SU-DHL-6 (cell line): ENCODE data around the gene STRIP2.

Source experiments
- H2AFZ ChIP-seq: fragments of 200-600 bp; sonication (generic); 2 replicates; pipeline ENCODE4 v1.6.1; 2014; ENCODE audit warnings: low read depth, mild to moderate bottlenecking, moderate library complexity, mixed read lengths, antibody characterized with exemption, low read length; ENCODE audit not compliant: severe bottlenecking
- H3F3A ChIP-seq: fragments of 200-600 bp; shearing (Covaris generic); 2 replicates; pipeline ENCODE4 v1.6.0; 2016; ENCODE audit warnings: antibody characterized with exemption, mild to moderate bottlenecking; ENCODE audit not compliant: insufficient read depth
- H3K27ac ChIP-seq: fragments of 200-600 bp; sonication (generic); 2 replicates; pipeline ENCODE4 v1.5.1; 2016; ENCODE audit warnings: low read depth, mild to moderate bottlenecking, low read length, moderate library complexity, mixed read lengths
- H3K27me3 ChIP-seq: fragments of 200-600 bp; sonication (generic), shearing (Covaris generic); 2 replicates; pipeline ENCODE4 v1.6.0; 2014; ENCODE audit warnings: mild to moderate bottlenecking, low read length
- H3K36me3 ChIP-seq: fragments of 200-600 bp; sonication (generic); 2 replicates; pipeline ENCODE4 v1.6.1; 2014; ENCODE audit warnings: mild to moderate bottlenecking, low read length, mixed read lengths
- H3K4me2 ChIP-seq: fragments of 300-600, 200-600 bp; shearing (Covaris generic), sonication (generic); 2 replicates; pipeline ENCODE4 v1.6.0; 2014; ENCODE audit warnings: low read length, low read depth, mild to moderate bottlenecking; ENCODE audit not compliant: poor library complexity, severe bottlenecking
- H3K4me3 ChIP-seq: fragments of 200-600 bp; sonication (generic); 2 replicates; pipeline ENCODE4 v1.5.1; 2014; ENCODE audit warnings: antibody characterized with exemption, low read length, mild to moderate bottlenecking, mixed read lengths; ENCODE audit not compliant: insufficient read depth, poor library complexity, severe bottlenecking
- H3K79me2 ChIP-seq: fragments of 200-600 bp; sonication (generic); 2 replicates; pipeline ENCODE4 v1.6.1; 2014; ENCODE audit warnings: mild to moderate bottlenecking, low read length, moderate library complexity; ENCODE audit not compliant: insufficient read depth
- H3K9ac ChIP-seq: fragments of 200-600 bp; sonication (generic); 2 replicates; pipeline ENCODE4 v1.7.0; 2014; ENCODE audit warnings: mild to moderate bottlenecking, low read length
- H3K9me2 ChIP-seq: fragments of 200-600 bp; sonication (generic); replicated peaks from 2 replicates; pipeline ENCODE4 v1.6.1; 2014; ENCODE audit warnings: low read length; ENCODE audit not compliant: insufficient read depth
- H3K9me3 ChIP-seq: fragments of 200-600 bp; sonication (generic); 2 replicates; pipeline ENCODE4 v1.6.1; 2014; ENCODE audit warnings: low read length, mixed read lengths; ENCODE audit not compliant: insufficient read depth
- H4K20me1 ChIP-seq: fragments of 200-600 bp; sonication (generic); 2 replicates; pipeline ENCODE4 v1.6.1; 2014; ENCODE audit warnings: low read depth, mild to moderate bottlenecking, antibody characterized with exemption, low read length, moderate library complexity, mixed read lengths
- EZH2phosphoT487 ChIP-seq: fragments of 200-600 bp; sonication (generic), shearing (Covaris generic); conservative IDR thresholded peaks from 2 replicates; pipeline ENCODE4 v1.6.1; 2018; ENCODE audit warnings: mild to moderate bottlenecking, antibody characterized with exemption, low read length, moderate library complexity, mixed read lengths
- TF ChIP-seq, protein P1 (sequence below): fragments of 200-600 bp; sonication (generic); IDR thresholded peaks from one replicate; pipeline ENCODE4 v1.5.1; 2017; ENCODE audit warnings: antibody characterized with exemption, mild to moderate bottlenecking, low read length, moderate library complexity; ENCODE audit not compliant: insufficient read depth, poor library complexity, severe bottlenecking

The STRIP2 gene

DNA sequence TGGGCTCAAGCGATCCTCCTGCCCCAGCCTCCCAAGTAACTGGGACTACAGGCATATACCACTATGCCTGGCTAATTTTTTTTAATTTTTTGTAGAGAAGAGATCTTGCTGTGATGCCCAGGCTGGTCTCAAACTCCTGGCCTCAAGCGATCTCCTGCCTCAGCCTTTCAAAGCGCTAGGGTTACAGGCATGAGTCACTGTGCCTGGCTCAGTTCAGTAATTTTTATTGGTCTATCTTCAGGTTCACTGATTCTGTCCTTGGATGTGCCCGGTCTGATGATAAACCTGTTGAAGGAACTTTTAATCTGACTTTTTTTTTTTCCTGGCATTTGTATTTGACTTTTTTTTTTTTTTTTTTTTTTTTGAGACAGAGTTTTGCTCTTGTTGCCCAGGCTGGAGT, 40.1 kb upstream of the STRIP2 start:
- Histone ChIP-seq H3K27me3 (no peaks in the 10 kb centered on the region), H3F3A (no peaks in the 10 kb centered on the region), H3K9ac (no peak overlapping the region), H3K36me3 (no peaks in the 10 kb centered on the region), H3K79me2 (no peaks in the 10 kb centered on the region), H3K4me2 (no peak overlapping the region), H4K20me1 (no peaks in the 10 kb centered on the region), H3K9me3 (no peaks in the 10 kb centered on the region), H3K4me3 (no peak overlapping the region), H3K27ac (no peak overlapping the region), H2AFZ (no peak overlapping the region), H3K9me2 (no peaks in the 10 kb centered on the region)
- TF ChIP-seq, protein P1, sequence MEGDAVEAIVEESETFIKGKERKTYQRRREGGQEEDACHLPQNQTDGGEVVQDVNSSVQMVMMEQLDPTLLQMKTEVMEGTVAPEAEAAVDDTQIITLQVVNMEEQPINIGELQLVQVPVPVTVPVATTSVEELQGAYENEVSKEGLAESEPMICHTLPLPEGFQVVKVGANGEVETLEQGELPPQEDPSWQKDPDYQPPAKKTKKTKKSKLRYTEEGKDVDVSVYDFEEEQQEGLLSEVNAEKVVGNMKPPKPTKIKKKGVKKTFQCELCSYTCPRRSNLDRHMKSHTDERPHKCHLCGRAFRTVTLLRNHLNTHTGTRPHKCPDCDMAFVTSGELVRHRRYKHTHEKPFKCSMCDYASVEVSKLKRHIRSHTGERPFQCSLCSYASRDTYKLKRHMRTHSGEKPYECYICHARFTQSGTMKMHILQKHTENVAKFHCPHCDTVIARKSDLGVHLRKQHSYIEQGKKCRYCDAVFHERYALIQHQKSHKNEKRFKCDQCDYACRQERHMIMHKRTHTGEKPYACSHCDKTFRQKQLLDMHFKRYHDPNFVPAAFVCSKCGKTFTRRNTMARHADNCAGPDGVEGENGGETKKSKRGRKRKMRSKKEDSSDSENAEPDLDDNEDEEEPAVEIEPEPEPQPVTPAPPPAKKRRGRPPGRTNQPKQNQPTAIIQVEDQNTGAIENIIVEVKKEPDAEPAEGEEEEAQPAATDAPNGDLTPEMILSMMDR: no peak
- no peak for TF ChIP-seq EZH2phosphoT487

DNA sequence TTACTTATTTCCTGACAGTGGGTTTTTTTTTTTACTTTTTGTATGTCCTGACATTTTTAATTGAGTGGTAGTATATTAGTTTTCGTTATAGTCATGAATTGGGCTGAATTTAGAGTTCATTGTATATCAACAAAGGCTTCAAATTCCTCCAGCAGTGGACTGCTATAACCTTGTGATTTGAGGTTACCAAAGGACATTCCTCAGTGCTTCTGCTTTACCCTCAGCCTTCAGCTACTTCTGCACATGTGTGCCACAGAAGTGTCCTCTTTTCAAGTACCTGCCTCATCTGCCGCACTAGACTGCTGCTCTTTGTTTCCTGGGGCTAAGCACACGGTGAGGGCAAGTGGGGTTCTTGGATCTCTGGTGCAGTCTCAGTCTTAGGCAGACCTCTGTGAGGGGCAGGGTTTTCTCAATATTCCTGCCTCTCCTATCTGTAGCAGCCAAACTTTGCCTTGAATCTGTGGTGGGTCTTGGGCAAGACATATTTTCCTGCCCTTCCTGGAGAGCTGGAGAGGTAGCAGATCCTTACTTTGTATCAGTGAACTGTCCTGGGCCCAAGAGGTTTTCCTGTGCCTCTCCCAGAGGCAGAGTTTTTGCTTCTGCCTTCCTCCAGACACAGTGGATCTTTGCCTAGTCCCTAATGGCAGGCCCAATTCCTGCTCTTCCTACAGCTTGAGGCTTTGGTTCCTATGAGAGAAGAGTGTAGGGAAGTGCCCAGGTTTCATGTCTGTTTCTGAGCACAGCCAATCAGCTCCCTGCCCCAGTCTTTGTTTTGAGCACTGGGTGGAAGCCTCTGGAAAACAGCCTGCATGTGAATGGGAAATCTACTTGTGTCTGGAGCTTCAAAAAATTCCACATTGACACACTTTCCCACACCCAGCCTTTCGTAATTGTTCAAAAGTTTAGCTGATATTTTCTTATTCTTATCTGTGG, 39.0 kb upstream of the STRIP2 start:
- Histone ChIP-seq H3K27ac (no peak overlapping the region), H3K36me3 (no peaks in the 10 kb centered on the region), H4K20me1 (no peaks in the 10 kb centered on the region), H3K9me2 (no peaks in the 10 kb centered on the region), H3F3A (no peaks in the 10 kb centered on the region), H2AFZ (no peak overlapping the region), H3K4me2 (no peak overlapping the region), H3K9ac (no peak overlapping the region), H3K4me3 (no peak overlapping the region), H3K79me2 (no peaks in the 10 kb centered on the region), H3K27me3 (no peaks in the 10 kb centered on the region), H3K9me3 (no peaks in the 10 kb centered on the region)
- no peak for TF ChIP-seq EZH2phosphoT487
- TF ChIP-seq, protein P1: no peak

DNA sequence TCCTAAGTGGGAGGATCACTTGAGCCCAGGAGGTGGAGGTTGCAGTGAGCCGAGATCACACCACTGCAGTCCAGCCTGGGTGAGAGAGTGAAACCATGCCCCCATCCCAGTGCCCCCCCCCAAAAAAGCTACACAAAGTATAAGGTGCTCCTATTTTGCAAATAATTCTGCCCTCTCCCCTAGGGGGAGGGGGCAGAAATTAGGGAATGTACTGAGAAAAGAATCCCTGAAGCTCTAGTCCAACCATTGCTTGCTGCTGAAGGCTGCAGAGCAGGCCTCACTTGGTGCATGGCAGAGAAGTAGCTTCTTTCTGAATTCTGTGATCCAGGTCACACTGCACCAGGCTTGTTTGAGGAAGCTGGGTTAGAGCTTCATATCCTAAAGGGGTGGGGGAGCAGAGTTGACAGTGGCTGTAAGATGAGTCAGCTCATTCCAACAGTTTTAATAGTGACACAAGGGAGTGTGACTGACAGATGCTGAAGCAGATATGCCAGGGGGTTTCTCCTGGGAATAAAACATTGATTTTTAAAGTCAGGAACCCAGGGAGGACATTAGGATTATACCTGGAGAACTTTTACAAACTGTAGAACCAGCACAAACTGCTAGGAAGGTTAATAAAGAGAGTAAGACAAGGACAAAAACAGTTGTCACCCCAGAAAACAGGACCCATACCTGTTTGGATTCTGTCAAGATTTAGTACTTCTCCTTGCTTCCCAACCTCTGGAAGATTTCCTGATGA, 32.8 kb upstream of the STRIP2 start:
- Histone ChIP-seq H3K4me3 (no peak overlapping the region), H3K9ac (no peak overlapping the region), H3K4me2 (no peak overlapping the region), H3K79me2 (no peaks in the 10 kb centered on the region), H2AFZ (no peak overlapping the region), H3K27me3 (no peaks in the 10 kb centered on the region), H3K9me3 (no peaks in the 10 kb centered on the region), H3K36me3 (no peaks in the 10 kb centered on the region), H3K27ac (no peak overlapping the region), H3K9me2 (no peaks in the 10 kb centered on the region), H3F3A (no peaks in the 10 kb centered on the region), H4K20me1 (no peaks in the 10 kb centered on the region)
- TF ChIP-seq, protein P1: no peak
- no peak for TF ChIP-seq EZH2phosphoT487
